WTC11 (cell line): ENCODE results near the gene UNC119B. TPM values are rescaled to one million over a fixed set of nuclear protein-coding genes. Genes with fewer than 3 reads are reported as not detected.
A peak's percentile ranks its signal among the peaks of the same experiment; 100 is the strongest.

ENCODE experiments used
- ATAC-seq: fragments of 200-7000 bp; cut with Tn5 transposase; 2 replicates; pipeline ENCODE4 v1.10.0; 2021; ENCODE audit warnings: mild to moderate bottlenecking, moderate library complexity
- CTCF ChIA-PET: fragments of 300-600 bp; sonication (Branson Sonifier 250); formaldehyde crosslinking; loops from one replicate; lab custom pipeline; 2021; ENCODE audit warnings: antibody characterized with exemption; lab: Charles Lee
- POLR2A ChIA-PET: fragments of 350-600 bp; sonication (Branson Sonifier 250); formaldehyde crosslinking; loops from one replicate; lab custom pipeline; 2021; ENCODE audit warnings: antibody characterized with exemption; lab: Charles Lee
- DNase-seq: peaks from one replicate; pipeline ENCODE4 v3.0.0; 2021; ENCODE audit warnings: low spot score
- H3K27ac Mint-ChIP-seq: 2 replicates; pipeline ENCODE4 v1.8.0; 2021; ENCODE audit warnings: mixed read lengths
- H3K27me3 Mint-ChIP-seq: 2 replicates; pipeline ENCODE4 v1.8.0; 2021; ENCODE audit warnings: low read depth, mild to moderate bottlenecking, moderate library complexity, mixed read lengths
- H3K36me3 Mint-ChIP-seq: 2 replicates; pipeline ENCODE4 v1.8.0; 2021; ENCODE audit warnings: mixed read lengths
- H3K4me1 Mint-ChIP-seq: 2 replicates; pipeline ENCODE4 v1.8.0; 2022; ENCODE audit warnings: mixed read lengths
- H3K4me3 Mint-ChIP-seq: 2 replicates; pipeline ENCODE4 v1.8.0; 2021; ENCODE audit warnings: mild to moderate bottlenecking, moderate library complexity, mixed read lengths
- H3K9me3 Mint-ChIP-seq: 2 replicates; pipeline ENCODE4 v1.8.0; 2021; ENCODE audit warnings: mixed read lengths
- ATF1 ChIP-seq: sonication (generic); formaldehyde crosslinking; IDR thresholded peaks from 2 replicates; pipeline ENCODE4 v1.8.1; 2023; ENCODE audit warnings: mild to moderate bottlenecking, moderate library complexity, missing genetic modification reagents
- CREB1 ChIP-seq: sonication (generic); formaldehyde crosslinking; IDR thresholded peaks from 2 replicates; pipeline ENCODE4 v1.8.0; 2023; ENCODE audit warnings: mild to moderate bottlenecking, missing genetic modification reagents
- CREM ChIP-seq: sonication (generic); formaldehyde crosslinking; IDR thresholded peaks from 2 replicates; pipeline ENCODE4 v1.8.1; 2022; ENCODE audit warnings: mild to moderate bottlenecking, missing genetic modification reagents, moderate library complexity
- ELF4 ChIP-seq: sonication (generic); formaldehyde crosslinking; IDR thresholded peaks from 2 replicates; pipeline ENCODE4 v1.8.1; 2022; ENCODE audit warnings: low read depth, mild to moderate bottlenecking, moderate library complexity, missing genetic modification reagents
- EMX1 ChIP-seq: fragments of 250-450 bp; sonication (Bioruptor Pico); IDR thresholded peaks from 2 replicates; pipeline ENCODE4 v1.8.0; 2021; ENCODE audit warnings: mild to moderate bottlenecking
- ESRRA ChIP-seq: sonication (generic); formaldehyde crosslinking; IDR thresholded peaks from 2 replicates; pipeline ENCODE4 v1.8.1; 2022; ENCODE audit warnings: mild to moderate bottlenecking, missing genetic modification reagents, borderline replicate concordance
- ETV6 ChIP-seq: sonication (generic); formaldehyde crosslinking; IDR thresholded peaks from 2 replicates; pipeline ENCODE4 v1.8.1; 2022; ENCODE audit warnings: mild to moderate bottlenecking, missing genetic modification reagents
- GRHL2 ChIP-seq: fragments of 250-450 bp; sonication (Bioruptor Pico); IDR thresholded peaks from 2 replicates; pipeline ENCODE4 v1.8.0; 2022; ENCODE audit warnings: mild to moderate bottlenecking, moderate library complexity; ENCODE audit not compliant: insufficient replicate concordance, severe bottlenecking
- KAT7 ChIP-seq: sonication (generic); formaldehyde crosslinking; IDR thresholded peaks from 2 replicates; pipeline ENCODE4 v1.8.1; 2023; ENCODE audit warnings: missing genetic modification reagents, mild to moderate bottlenecking, borderline replicate concordance
- OVOL2 ChIP-seq: fragments of 250-450 bp; sonication (Bioruptor Pico); IDR thresholded peaks from 2 replicates; pipeline ENCODE4 v1.9.0; 2021; ENCODE audit warnings: mild to moderate bottlenecking, borderline replicate concordance
- RELA ChIP-seq: sonication (generic); formaldehyde crosslinking; IDR thresholded peaks from 2 replicates; pipeline ENCODE4 v1.8.1; 2022; ENCODE audit warnings: missing genetic modification reagents, mild to moderate bottlenecking, borderline replicate concordance
- SMAD3 ChIP-seq: sonication (generic); formaldehyde crosslinking; IDR thresholded peaks from 2 replicates; pipeline ENCODE4 v1.8.0; 2022; ENCODE audit warnings: missing genetic modification reagents, mild to moderate bottlenecking, borderline replicate concordance
- SOX15 ChIP-seq: fragments of 250-450 bp; sonication (Bioruptor Pico); IDR thresholded peaks from 2 replicates; pipeline ENCODE4 v1.9.0; 2021; ENCODE audit warnings: mild to moderate bottlenecking
- SP1 ChIP-seq: sonication (generic); formaldehyde crosslinking; conservative IDR thresholded peaks from 2 replicates; pipeline ENCODE4 v1.8.1; 2022; ENCODE audit warnings: missing genetic modification reagents
- TCF7 ChIP-seq: sonication (generic); formaldehyde crosslinking; IDR thresholded peaks from 2 replicates; pipeline ENCODE4 v1.8.0; 2022; ENCODE audit warnings: mild to moderate bottlenecking, low read depth, missing genetic modification reagents, moderate library complexity
- ZNF232 ChIP-seq: sonication (generic); formaldehyde crosslinking; IDR thresholded peaks from 2 replicates; pipeline ENCODE4 v1.8.0; 2022; ENCODE audit warnings: mild to moderate bottlenecking, missing genetic modification reagents
- ZNF396 ChIP-seq: fragments of 250-450 bp; sonication (Bioruptor Pico); IDR thresholded peaks from 2 replicates; pipeline ENCODE4 v1.8.0; 2021; ENCODE audit warnings: mild to moderate bottlenecking, moderate library complexity, borderline replicate concordance
- total RNA-seq: library from RNA; stranded (reverse); gene quantifications from 3 replicates; pipeline ENCODE4 v1.2.3, GENCODE V29; 2021
- TF ChIP-seq, protein P1 (sequence below): fragments of 200-600 bp; IDR thresholded peaks from 2 replicates; pipeline ENCODE4 v1.8.0; 2022; ENCODE audit warnings: antibody characterized with exemption
- TF ChIP-seq, protein P2 (sequence below): fragments of 250-450 bp; sonication (Bioruptor Pico); IDR thresholded peaks from 2 replicates; pipeline ENCODE4 v1.9.0; 2021; ENCODE audit warnings: mild to moderate bottlenecking
- TF ChIP-seq, protein P3 (sequence below): sonication (generic); formaldehyde crosslinking; IDR thresholded peaks from 2 replicates; pipeline ENCODE4 v1.8.1; 2023; ENCODE audit warnings: mild to moderate bottlenecking, missing genetic modification reagents, moderate library complexity
- TF ChIP-seq, protein P4 (sequence below): sonication (generic); formaldehyde crosslinking; IDR thresholded peaks from 2 replicates; pipeline ENCODE4 v1.8.0; 2023; ENCODE audit warnings: missing genetic modification reagents
- TF ChIP-seq, protein P5 (sequence below): sonication (generic); formaldehyde crosslinking; conservative IDR thresholded peaks from 2 replicates; pipeline ENCODE4 v1.8.1; 2022; ENCODE audit warnings: mild to moderate bottlenecking, missing genetic modification reagents
- TF ChIP-seq, protein P6 (sequence below): sonication (generic); formaldehyde crosslinking; IDR thresholded peaks from 2 replicates; pipeline ENCODE4 v1.8.1; 2022; ENCODE audit warnings: mild to moderate bottlenecking, moderate library complexity, missing genetic modification reagents

UNC119B gene
- total RNA-seq, 1 experiment from 2014 or later, result 53.3 TPM

DNA sequence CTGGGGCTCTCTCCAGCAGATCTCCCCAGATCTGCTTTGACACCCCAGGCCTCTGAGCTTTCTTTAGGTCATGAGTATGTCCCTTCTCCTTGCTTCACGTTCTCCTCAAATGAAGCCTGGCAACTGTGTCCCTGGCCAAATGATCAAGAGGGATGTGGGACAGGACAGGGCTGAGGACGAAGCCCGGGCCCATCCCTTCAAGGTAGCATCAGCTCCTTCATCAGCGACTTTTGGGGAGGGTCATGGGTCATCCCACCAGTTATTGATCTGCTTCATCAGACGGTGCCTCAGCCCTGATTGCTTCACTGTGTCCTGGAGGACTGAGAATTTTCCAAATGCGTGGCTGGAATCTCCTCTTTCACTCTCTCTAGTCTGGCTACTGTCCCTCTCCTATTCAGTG is 47.7 kb downstream of the UNC119B start (continued):
- TF ChIP-seq ELF4, result no peak
- TF ChIP-seq, protein P1, sequence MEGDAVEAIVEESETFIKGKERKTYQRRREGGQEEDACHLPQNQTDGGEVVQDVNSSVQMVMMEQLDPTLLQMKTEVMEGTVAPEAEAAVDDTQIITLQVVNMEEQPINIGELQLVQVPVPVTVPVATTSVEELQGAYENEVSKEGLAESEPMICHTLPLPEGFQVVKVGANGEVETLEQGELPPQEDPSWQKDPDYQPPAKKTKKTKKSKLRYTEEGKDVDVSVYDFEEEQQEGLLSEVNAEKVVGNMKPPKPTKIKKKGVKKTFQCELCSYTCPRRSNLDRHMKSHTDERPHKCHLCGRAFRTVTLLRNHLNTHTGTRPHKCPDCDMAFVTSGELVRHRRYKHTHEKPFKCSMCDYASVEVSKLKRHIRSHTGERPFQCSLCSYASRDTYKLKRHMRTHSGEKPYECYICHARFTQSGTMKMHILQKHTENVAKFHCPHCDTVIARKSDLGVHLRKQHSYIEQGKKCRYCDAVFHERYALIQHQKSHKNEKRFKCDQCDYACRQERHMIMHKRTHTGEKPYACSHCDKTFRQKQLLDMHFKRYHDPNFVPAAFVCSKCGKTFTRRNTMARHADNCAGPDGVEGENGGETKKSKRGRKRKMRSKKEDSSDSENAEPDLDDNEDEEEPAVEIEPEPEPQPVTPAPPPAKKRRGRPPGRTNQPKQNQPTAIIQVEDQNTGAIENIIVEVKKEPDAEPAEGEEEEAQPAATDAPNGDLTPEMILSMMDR, result no peak
- TF ChIP-seq SOX15 (CRISPR knock-in tag), result no peak
- TF ChIP-seq ETV6 (CRISPR knock-in tag), result no peak
- TF ChIP-seq GRHL2 (CRISPR knock-in tag), result no peak
- TF ChIP-seq, protein P2, sequence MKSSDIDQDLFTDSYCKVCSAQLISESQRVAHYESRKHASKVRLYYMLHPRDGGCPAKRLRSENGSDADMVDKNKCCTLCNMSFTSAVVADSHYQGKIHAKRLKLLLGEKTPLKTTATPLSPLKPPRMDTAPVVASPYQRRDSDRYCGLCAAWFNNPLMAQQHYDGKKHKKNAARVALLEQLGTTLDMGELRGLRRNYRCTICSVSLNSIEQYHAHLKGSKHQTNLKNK (CRISPR knock-in tag), result no peak
- TF ChIP-seq CREB1, result no peak
- TF ChIP-seq ZNF396, result no peak
- TF ChIP-seq CREM, result no peak
- TF ChIP-seq ATF1 (CRISPR knock-in tag), result no peak
- no peak for TF ChIP-seq ZNF232 (CRISPR knock-in tag)
- TF ChIP-seq, all 79 proteins: peak for 0

DNA sequence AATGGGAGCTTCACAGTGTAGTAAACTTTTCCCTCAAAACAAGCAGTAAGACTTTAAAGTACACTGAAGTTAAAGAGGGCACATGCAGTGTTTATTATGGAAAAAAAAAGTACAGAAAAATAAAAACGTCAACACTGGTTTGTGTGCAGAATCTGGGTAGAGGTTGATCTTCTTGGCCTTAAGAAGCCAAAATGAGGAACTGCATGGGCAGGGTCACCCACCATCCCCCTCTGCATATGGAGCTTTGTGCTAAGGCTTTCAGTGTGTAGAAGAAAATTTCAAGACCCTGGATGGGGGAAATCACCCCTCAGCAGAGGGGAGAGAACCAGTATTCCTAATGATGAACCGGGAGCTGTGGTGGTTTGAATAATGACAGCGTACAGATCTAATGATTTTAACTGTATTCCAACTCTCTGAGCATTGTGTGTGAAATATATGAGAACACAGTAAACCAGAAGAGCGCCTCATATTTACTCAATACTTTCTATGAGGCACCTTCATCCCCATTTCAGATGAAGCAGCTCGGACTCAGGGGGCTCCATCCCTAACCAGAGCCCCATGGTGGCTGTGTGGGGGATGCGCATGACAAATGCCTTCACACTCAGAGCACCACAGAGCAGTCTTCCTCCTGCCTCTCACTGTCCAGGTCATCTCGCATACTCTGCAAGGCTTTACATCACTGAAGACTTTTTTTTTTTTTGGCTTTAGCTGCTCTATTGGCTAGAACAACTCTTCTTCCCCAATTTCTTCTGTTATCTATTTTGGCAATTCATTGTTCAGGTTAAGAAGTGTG is 48.7 kb downstream of the UNC119B start:
- peak; percentile 81 for ATAC-seq
- Mint-ChIP-seq H3K9me3 (peaks cover 13% of the 10 kb centered on the region), H3K36me3 (peaks cover 9% of the 10 kb centered on the region), H3K27ac (no peak overlapping the region), H3K4me1 (peaks cover 18% of the 10 kb centered on the region), H3K27me3 (no peaks in the 10 kb centered on the region), H3K4me3 (no peak overlapping the region)
- ChIA-PET POLR2A (no interaction called here), CTCF (interaction anchor here (0.6 to 2.8 kb wide), 5 partner anchors 21 to 246 kb away, joined by 3 to 7 read pairs (median 3); no protein-coding TSS in a partner anchor)
- TF ChIP-seq OVOL2 (no peak), ESRRA (CRISPR knock-in tag) (no peak), SP1 (no peak), TCF7 (CRISPR knock-in tag) (no peak), SMAD3 (CRISPR knock-in tag) (no peak), SOX15 (CRISPR knock-in tag) (no peak), KAT7 (CRISPR knock-in tag) (no peak), RELA (no peak), ZNF396 (no peak), EMX1 (CRISPR knock-in tag) (no peak)
- TF ChIP-seq, protein P3, sequence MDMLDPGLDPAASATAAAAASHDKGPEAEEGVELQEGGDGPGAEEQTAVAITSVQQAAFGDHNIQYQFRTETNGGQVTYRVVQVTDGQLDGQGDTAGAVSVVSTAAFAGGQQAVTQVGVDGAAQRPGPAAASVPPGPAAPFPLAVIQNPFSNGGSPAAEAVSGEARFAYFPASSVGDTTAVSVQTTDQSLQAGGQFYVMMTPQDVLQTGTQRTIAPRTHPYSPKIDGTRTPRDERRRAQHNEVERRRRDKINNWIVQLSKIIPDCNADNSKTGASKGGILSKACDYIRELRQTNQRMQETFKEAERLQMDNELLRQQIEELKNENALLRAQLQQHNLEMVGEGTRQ (CRISPR knock-in tag), result no peak
- TF ChIP-seq, protein P1, result no peak
- TF ChIP-seq, protein P4, sequence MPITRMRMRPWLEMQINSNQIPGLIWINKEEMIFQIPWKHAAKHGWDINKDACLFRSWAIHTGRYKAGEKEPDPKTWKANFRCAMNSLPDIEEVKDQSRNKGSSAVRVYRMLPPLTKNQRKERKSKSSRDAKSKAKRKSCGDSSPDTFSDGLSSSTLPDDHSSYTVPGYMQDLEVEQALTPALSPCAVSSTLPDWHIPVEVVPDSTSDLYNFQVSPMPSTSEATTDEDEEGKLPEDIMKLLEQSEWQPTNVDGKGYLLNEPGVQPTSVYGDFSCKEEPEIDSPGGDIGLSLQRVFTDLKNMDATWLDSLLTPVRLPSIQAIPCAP (CRISPR knock-in tag), result no peak
- TF ChIP-seq, protein P2 (CRISPR knock-in tag), result no peak
- TF ChIP-seq, protein P5, sequence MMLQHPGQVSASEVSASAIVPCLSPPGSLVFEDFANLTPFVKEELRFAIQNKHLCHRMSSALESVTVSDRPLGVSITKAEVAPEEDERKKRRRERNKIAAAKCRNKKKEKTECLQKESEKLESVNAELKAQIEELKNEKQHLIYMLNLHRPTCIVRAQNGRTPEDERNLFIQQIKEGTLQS (CRISPR knock-in tag), result no peak
- TF ChIP-seq, protein P6, sequence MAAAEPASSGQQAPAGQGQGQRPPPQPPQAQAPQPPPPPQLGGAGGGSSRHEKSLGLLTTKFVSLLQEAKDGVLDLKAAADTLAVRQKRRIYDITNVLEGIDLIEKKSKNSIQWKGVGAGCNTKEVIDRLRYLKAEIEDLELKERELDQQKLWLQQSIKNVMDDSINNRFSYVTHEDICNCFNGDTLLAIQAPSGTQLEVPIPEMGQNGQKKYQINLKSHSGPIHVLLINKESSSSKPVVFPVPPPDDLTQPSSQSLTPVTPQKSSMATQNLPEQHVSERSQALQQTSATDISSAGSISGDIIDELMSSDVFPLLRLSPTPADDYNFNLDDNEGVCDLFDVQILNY (CRISPR knock-in tag), result no peak
- no peak for DNase-seq
